ENCODE measurements around the gene KIF13A.
A peak's percentile ranks its signal among the peaks of the same experiment; 100 is the strongest.
"Not testable (repeated sequence)": the region's sequence is repeated elsewhere in the genome, so short reads cannot be mapped to it uniquely, and the experiment has no call there.

Gene KIF13A

DNA sequence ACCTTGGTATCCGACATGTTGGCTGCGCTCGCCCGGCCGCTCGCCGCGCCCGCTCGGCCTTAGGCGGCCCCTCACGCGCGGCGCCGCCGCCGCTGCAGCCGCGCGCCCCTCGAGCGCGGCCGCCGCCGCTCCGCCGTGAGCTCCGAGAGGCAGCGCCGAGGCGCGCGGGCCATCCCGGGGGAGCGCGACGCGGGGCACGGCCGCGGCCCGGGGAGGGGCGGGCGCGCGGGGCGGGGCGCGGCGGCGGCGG is at the start of gene KIF13A:
Gene KIF13A (minus strand): TSS at position 189 of the 250 bp plus-strand sequence. CDS start 172 bp downstream, at position 17.
- DNase-seq (ENCODE audit: low spot score) = no peak

DNA sequence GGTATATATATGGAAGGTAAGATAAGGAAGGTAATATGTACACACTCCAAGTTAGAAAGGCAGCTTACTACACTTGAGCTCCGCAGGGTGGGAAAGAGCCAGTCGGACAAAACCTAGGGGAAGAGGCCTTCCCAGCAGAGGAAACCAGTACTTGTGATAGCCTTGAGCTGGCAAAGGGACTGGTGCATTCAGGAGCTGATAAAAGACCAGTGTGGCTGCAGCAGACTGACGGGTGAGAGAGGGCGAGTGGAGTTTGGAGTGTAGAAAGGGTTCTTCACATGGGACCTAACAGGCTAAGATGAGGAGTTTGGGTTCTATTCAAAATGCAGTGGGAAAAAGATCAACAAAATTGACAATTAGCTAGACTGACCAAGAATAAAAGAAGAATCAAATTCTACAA is 49.3 kb upstream of the KIF13A start:
- DNase-seq (ENCODE audit: low spot score) = no peak

DNA sequence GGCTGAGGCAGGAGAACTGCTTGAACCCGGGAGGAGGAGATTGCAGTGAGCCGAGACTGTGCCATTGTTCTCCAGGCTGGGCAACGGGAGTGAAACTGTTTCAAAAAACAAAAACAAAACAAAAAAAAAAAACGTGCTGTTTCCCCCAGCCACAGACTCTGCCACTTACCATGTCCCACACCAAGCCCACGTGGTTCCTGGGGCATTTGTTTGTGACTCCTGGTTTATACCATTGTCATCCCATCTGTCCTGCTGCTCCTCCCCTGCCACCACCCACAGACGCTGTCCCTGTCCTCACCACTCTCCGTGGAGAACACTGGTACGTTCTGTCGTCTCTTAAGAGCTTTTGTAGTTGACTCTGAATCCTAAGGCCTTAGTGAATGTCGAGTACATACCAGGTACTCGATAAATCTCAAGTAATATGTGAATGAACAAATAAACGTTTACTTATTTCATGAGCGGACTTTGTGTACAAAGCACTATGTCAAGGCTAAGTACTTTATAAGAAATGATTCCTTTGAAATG is 48.0 kb upstream of the KIF13A start:
- DNase-seq (ENCODE audit: low spot score) = no peak

DNA sequence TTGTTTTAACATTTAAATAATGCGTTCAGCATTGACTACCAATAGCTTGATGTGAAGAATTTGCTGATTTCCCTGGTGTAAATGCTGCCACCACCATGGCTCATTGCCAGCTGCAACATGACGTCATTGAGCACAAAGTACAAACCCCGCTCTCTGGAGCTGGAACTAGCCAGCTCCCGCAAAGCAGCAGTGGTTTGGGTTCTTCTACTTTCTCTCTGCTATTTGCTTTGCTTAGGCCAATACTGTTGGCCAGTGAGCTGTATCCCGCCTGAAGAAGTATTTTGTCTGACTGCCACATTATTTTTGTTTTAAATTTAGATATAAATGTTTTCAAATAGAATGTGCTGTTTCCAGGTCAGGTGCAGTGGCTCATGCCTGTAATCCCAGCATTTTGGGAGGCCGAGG is 47.4 kb upstream of the KIF13A start:
- DNase-seq (ENCODE audit: low spot score) = no peak

DNA sequence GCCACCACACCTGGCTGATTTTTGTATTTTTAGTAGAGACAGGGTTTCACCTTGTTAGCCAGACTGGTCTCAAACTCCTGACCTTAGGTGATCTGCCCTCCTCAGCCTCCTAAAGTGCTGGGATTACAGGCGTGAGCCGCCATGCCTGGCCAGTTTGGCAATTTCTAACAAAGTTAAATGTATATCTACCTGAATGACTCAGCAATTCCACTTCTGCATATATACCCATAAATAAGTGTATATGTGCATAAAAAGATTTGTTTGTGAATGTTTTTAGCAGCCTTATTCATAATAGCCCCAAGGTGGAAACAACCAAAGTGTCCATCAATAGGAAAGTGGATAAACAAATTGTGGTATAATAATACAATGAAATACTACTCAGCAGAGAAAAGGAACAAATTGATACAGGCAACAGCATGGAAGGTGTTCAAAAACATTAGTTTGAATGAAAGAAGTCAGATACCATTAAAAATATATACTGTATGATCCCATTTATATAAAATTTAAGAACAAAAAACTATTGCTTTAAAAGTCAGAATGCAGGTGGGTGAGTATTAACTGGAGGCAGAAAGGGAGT is 44.3 kb upstream of the KIF13A start:
- no peak for DNase-seq (ENCODE audit: low spot score)

DNA sequence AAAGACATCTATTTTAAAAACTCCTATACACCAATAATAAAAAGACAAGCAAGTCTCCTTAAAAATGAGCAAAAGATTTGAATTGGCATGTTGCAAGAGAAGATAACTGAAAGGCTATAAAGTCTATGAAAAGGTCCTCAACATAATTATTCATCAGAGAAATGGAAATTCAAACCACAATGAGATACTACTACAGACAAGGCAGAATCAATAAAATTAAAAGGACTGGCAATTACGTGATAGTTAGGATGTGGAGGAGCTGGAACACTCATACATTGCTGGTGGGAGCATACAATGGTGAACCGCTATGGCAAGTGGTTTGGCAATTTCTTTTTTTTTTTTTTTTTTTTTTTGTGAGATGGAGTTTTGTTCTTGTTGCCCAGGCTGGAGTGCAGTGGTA is 43.8 kb upstream of the KIF13A start:
- no peak for DNase-seq (ENCODE audit: low spot score)

DNA sequence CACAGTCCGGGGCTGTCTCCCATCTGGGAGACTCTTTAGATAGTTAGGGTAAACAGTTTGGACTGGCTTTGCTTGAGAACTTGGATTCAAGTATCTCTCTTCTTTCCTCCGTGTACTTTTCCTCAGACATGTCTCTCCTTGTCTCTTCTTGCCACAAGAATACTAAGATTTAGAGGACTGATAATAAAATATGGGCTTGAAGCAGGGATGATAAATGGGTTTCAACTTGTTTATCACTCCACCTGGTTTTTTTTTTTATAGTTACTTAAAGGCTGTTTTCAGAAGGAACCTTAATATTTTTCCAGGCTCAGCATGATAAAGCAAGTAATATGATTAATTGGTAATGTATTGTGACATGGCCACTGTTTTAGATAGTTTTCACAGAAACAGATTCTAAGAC is 40.9 kb upstream of the KIF13A start:
- no peak for DNase-seq (ENCODE audit: low spot score)

DNA sequence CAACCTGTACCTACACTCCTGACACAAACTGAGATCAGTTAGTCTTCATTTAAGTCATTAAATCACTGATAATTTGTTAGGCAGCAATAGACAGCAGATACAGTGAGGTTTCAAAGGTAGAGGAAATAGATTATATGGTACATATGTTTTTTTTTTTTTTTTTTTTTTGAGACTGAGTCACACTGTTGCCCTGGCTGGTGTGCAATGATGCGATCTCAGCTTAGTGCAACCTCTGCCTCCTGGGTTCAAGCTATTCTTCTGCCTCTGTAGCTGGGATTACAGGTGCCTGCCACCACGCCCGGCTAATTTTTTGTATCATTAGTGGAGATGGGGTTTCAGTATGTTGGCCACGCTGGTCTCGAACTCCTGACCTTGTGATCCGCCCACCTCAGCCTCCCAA is 38.2 kb upstream of the KIF13A start:
- DNase-seq (ENCODE audit: low spot score) = no peak

DNA sequence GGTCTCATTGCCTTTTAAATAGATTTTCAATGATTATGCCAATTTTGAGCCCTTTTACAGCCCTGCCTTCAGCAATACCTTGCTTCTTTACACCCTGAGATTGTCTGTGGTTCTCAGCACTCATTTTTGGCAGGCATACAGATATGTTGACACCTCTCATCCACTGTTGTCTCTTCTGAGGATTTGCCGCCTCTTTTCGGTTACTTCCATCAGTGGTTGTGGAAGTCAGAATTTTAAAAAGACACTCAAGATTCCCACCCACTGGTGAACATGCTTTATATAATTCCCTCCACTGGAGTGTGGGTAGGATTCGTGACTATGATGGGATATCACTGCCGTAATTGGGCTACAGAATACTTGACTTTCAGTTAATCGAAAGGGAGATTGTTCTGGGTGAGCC is 37.4 kb upstream of the KIF13A start:
- DNase-seq (ENCODE audit: low spot score) = no peak

DNA sequence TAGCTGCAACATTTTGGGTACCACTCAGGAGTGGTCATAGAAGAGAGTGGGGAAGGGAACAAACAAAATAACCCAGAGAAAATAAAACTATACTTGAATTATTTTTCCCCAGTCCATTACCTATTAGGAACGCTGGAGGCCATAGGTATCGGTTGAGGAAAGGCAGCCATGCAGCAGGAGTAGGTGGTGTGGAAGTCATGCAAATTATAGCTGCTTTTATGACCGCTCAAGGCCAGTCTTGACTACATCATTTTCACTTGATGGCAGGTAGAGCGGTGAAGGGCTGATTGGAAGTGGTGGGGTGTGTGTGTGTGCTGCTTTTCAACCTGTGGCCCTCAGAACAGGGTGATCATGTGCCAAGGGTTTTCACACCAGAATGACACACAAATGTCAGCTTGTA is 36.5 kb upstream of the KIF13A start:
- DNase-seq (ENCODE audit: low spot score) = no peak

DNA sequence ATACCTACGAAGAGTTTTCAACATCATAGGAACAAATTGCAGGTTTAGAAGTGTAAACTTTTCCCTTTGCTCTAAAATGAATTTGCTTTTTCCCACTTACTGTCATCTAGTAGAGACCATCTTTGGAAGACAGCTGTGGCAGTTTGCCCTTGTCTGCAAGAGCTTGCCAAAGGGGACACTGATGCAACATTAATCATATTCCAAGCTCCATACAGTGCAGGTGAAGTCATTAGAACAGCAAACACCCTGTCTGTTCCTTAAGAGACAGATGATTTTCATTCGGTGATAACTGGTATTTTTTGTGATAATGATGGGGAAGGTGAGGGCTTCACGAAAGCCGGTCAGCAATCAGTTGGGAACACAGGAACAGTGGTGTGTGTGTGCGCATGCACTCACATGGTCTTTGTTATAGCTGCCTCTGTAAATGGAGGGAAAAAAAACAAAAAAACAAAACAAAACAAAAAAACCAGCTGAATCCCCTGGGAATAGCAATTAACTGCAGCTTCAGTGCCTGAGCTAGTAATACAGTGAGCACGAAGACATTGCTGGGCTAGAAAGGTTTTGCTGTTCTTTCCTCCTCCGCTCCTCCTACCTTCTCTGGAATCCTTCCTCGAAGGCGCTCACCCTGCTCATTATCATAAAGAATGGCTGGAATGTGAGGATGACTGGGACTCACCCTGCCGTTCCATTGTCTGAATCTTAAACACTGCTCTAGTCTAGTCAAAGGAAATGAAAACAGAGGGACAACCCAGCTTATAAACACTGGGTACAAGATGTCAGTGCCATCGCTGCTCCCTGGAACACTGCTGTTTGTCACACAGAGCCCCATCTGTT is 35.2 kb upstream of the KIF13A start:
- peak; percentile 52 for DNase-seq (ENCODE audit: low spot score)

DNA sequence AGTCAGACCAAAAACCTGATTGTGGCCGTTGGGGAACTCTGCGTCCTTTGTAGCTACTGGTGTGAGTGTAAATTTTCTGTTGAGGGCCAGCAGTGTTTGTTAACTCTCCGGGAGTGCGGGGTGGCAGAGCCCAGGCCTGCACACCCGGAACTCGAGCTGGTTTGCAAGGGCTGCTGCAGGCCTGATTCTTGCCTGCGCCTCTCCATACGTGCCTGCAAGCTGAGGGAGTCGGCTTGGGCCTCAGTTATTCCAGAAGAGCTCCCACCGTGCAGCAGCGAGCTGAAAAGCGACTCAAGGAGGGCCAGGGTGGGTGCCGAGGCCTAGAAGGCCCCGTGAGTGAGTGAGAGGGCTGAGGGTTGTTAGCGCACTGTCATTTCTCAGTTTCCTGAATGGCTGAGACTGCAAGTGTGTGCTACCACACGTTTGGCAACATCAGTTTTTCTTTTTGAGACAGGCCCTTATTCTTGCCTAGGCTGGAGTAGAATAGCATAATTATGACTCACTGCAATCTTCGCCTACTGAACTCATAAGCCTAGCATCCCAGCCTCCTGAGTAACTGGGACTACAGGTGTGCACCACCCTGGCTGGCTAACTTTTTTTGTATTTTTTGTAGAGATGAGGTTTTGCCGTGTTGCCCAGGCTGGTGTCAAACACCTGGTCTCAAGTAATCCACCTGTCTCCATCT is 33.9 kb upstream of the KIF13A start:
- no peak for DNase-seq (ENCODE audit: low spot score)

DNA sequence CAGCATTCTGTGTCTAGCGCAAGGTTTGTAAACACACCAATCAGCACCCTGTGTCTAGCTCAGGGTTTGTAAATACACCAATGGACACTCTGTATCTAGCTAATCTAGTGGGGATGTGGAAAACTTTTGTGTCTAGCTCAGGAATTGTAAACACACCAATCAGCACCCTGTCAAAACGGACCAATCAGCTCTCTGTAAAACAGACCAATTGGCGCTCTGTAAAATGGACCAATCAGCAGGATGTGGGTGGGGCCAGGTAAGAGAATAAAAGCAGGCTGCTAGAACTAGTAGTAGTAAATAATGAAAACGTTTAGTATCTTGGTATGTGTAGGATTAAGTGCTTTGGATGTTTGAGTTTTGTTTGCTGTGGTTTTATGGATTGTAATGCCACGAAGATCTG is 33.1 kb upstream of the KIF13A start:
- not testable (repeated sequence) for DNase-seq (ENCODE audit: low spot score)

DNA sequence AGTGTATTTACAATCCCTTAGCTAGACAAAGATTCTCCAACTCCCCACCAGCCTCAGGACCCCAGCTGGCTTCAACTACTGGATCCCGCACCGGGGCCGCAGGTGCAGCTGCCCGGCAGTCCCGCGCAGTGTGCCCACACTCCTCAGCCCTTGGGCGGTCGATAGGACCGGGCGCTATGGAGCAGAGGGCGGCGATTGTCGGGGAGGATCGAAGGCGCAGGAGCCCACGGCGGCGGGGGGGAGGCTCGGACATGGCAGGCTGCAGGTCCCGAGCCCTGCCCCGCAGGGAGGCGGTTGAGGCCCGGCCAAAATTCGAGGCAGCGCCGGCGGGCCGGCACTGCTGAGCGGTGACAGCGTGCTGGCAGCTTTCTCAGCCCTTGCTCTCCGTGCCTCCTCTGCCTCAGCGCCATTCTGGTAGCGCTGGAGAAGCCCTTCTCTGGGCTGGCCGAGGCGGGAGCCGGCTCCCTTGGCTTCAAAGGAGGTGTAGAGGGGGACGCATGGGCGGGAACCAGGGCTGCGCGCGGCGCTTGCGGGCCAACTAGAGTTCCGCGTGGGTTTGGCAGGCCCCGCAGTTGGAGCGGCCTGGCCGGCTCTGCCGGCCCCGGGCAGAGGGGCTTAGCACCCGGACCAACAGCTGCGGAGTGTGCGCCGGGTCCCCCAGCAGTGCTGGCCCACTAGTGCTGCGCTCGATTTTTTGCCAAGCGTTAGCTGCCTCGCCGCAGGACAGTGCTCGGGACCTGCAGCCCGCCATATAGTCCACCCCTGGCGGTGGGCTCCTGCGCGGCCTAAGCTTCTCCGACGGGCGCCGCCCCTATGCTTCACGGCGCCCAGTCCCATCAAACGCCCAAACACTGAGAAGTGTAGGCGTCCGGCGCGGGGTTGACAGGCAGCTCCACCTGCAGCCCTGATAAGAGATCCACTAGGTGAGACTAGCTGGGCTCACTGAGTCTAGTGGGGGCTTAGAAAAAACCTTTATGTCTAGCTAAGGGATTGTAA is 32.4 kb upstream of the KIF13A start:
- DNase-seq (ENCODE audit: low spot score) = no peak

DNA sequence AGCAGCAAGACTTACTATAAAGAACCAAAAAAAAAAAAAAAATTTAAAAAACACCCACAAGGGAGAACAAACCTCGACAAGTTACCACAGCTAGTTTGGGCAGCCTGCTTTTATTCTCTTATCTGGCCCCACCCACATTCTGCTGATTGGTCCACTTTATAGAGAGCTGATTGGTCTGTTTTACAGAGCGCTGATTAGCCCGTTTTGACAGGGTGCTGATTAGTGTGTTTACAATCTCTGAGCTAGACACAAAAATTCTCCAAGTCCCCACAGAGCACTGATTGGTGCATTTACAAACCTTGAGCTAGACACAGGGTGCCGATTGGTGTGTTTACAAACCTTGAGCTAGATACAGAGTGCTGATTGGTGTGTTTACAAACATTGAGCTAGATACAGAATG is 31.7 kb upstream of the KIF13A start:
- DNase-seq (ENCODE audit: low spot score) = not testable (repeated sequence)

DNA sequence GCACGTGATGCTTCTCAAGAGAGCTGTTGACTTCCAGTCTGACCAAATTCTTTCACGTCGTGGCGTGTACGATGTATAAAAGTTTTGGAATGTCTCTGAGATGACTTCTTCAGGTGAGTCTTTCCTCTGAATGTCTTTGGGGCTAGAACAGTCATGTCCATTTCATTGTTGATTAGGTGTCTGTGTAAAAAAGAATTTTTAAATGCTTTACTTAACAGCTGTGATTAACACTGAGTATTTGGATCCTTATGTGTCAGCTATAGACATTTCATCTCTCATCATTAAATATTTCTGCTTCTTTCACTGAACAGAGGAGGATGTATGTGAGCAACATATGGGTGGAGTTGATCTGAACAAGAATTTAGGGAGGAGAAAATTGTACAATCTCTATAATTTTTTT is 29.3 kb upstream of the KIF13A start:
- DNase-seq (ENCODE audit: low spot score) = no peak

DNA sequence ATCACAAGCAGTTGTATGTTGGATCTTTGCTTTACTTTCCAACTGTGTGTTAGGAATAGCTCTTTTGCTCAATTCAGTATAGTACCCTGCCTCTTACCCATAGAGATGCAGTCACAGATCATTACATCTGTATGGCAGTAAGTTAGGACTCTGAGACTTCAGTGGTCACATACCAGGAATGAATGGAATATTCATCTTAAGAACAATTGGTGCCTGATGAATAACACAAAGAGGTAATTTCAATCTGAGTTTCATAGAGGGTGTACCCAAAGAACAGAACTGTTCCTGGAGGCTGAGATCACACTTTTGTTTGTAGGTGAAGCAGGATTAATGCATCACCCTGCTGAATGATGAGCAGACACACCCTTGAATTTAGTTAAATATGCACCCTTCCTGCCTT is 28.7 kb upstream of the KIF13A start:
- no peak for DNase-seq (ENCODE audit: low spot score)

DNA sequence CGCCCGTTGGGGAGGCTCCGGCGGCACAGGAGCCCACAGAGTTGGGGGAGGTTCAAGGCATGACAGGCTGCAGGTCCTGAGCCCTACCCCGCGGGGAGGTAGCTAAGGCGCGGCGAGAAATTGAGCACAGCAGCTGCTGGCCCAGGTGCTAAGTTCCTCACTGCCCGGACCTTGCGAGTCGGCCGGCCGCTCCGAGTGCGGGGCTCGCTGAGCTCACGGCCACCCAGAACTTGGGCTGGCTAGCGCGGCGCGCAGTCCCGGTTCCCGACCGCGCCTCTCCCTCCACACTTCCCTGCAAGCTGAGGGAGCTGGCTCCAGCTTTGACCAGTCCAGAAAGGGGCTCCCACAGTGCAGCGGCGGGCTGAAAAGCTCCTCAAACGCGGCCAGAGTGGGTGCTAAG is 23.9 kb upstream of the KIF13A start:
- no peak for DNase-seq (ENCODE audit: low spot score)

DNA sequence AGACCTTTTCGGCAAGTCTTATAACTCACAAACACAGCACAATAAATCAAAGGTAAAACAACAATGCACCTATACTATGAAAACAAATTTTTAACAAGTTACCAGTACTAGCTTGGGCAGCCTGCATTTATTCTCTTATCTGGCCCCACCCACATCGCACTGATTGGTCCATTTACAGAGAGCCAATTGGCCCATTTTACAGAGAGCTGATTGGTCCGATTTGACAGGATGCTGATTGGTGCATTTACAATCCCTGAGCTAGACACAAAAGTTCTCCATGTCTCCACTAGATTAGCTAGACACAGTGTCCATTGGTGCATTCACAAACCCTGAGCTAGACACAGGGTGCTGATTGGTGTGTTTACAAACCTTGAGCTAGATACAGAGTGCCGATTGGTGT is 23.1 kb upstream of the KIF13A start:
- DNase-seq (ENCODE audit: low spot score) = not testable (repeated sequence)

DNA sequence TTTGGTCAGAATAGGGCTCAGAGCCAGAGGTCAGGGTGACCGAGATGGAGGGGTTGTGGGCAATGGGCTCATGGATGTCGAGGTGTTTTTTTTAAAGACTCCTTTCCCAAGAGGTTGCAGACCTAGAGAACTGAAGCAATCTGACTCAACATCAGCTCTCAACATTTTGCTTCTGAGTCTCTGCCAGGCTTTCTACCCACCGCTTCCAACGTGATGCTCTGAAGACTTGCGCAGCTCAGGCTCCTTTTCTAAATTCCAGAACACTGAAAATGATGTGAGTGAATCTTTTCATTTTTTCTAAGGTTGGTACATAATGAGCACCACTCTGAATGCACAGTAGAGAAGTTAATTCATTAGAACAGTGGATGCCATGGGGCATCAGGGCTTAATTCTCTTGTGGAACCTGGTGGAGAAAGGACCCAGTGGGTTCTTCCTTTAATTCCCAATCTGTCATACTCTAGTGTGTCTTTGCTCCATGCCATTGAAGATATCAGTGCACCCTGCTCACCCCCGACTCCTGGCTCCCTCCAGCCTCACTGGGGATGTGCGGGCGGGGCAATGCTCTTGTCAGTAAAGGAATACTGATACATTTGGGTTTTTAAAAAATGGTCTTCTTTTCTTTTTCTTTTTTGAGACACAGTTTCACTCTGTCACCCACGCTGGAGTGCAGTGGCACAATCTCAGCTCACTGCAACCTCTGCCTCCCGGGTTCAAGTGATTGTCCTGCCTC is 17.0 kb upstream of the KIF13A start:
- no peak for DNase-seq (ENCODE audit: low spot score)

DNA sequence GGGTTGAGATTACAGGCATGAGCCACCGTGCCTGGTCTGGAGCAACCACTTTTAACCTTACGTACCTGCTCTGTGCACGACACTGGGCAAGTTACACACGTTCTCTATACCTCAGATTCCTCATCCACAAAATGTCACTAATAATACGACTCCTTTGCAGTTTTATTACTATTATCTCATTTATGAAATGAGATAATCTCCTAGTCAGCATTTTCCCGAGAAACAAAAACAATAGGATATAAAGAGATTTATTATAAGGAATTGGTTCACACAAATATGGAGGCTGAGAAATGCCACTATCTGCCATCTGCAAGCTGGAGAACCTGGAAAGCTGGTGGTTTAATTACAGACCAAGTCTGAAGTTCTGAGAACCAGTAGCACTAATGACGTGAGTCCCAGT is 12.0 kb upstream of the KIF13A start:
- no peak for DNase-seq (ENCODE audit: low spot score)
